Measurements from ENCODE around the gene PFKL. TPM values are rescaled to one million over a fixed set of nuclear protein-coding genes. Genes with fewer than 3 reads are reported as not detected.
A peak's percentile ranks its signal among the peaks of the same experiment; 100 is the strongest.

PFKL gene
- total RNA-seq, 1 experiment from 2014 or later, result 68.8 TPM

DNA sequence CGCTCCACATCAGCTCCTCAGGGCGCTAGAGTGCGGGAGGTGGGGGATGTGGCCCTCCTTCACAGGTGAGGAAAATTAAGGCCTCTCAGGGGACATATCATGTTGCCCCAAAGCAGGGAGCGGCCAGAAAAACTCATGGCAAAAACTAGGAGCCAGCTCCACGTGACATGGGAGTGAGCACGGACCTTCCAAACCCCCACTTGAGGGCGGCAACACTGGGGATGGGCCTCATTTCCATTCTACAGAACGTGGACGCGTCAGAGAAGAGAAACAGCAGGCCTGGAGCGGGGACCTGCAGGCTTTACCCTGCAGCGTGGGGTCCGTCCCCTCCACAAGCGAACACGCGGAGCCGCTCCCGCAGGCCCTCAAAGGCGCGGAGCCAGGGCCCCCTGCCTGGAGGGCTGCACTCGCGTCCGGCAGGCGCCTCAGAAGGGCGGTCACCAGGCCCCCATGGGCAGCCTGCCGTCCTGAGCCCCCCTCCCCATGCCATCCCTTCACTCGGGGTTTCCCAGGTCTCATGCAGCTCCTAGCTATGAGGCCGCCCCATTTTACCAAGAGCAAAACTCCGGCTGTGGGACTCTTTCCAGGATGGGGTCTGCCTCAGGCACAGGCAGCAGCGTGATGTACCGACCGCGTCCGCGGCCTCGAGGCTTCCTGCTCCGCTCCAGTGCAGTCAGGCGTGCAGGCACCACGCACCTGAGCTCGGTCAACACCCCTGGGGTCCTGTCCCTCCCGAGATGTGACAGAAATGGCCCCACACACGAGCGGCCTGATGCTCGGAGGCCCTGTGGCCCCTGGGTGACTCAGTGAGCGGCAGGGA lies 33.9 kb downstream of the PFKL start:
- Histone ChIP-seq H3K36me3 (ENCODE audit: insufficient read depth, low read length) (no peaks in the 10 kb centered on the region), H3K79me2 (ENCODE audit: low read length) (no peaks in the 10 kb centered on the region), H3K4me3 (ENCODE audit: low read length) (no peak overlapping the region), H3K4me2 (ENCODE audit: low read depth, low read length, poor library complexity, severe bottlenecking) (no peak overlapping the region), H3K27me3 (ENCODE audit: low read length) (no peaks in the 10 kb centered on the region), H3K4me1 (ENCODE audit: low read length) (peaks cover 16% of the 10 kb centered on the region), H4K20me1 (ENCODE audit: insufficient read depth, low read depth, low read length) (peaks cover 3% of the 10 kb centered on the region; the same call in 1 of the 2 replicates), H3K27ac (ENCODE audit: low read length) (no peak overlapping the region), H3K9me3 (ENCODE audit: low read length) (no peaks in the 10 kb centered on the region), H2AFZ (ENCODE audit: low read length) (no peak overlapping the region), H3K9ac (ENCODE audit: low read length) (no peak overlapping the region), H3K9me2 (replicated peaks; ENCODE audit: insufficient read depth, low read length) (no peaks in the 10 kb centered on the region)
- DNase-seq, result no peak

DNA sequence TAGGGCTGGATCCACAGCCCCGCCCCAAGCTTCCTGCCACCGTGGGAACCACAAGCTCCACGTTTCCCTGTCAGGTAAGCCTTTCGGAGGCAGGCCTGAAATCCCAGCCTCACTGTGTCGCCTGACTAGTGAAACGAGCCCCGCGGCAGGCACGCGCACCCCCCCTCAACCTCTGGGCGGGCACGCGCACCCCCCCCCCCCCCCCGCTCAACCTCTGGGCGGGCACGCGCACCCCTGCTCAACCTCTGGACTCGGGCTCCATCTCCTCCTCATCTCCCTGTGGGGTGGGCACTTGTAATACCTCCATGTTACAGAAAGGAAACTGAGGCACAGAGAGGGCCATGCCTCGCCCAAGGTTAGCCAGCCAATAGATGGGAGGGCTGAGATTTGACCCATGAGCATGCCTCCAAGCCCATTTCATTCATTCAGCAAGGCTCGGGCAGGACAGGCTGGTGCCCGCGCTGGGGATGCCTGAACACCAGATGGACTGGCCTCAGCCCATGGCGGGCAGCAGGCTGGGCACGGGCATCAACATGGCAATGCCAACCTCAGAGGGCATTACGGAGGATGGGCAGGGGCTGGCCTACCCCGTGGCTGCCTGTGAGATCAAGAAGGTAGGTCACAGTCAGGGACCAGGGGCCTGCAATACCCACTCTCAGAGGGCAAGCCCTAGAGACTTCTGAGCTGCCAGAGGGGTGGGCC lies 34.6 kb downstream of the PFKL start:
- no peak overlapping the region for H2AFZ ChIP-seq (ENCODE audit: low read length)
- peaks cover 3% of the 10 kb centered on the region; the same call in 1 of the 2 replicates for H4K20me1 ChIP-seq (ENCODE audit: insufficient read depth, low read depth, low read length)
- no peak overlapping the region for H3K27ac ChIP-seq (ENCODE audit: low read length)
- H3K4me1 ChIP-seq (ENCODE audit: low read length), result peaks cover 16% of the 10 kb centered on the region
- H3K4me2 ChIP-seq (ENCODE audit: low read depth, low read length, poor library complexity, severe bottlenecking), result no peak overlapping the region
- no peaks in the 10 kb centered on the region for H3K9me2 ChIP-seq (replicated peaks; ENCODE audit: insufficient read depth, low read length)
- H3K4me3 ChIP-seq (ENCODE audit: low read length), result no peak overlapping the region
- H3K79me2 ChIP-seq (ENCODE audit: low read length), result no peaks in the 10 kb centered on the region
- no peak for DNase-seq
- H3K9me3 ChIP-seq (ENCODE audit: low read length), result no peaks in the 10 kb centered on the region
- H3K9ac ChIP-seq (ENCODE audit: low read length), result no peak overlapping the region
- H3K27me3 ChIP-seq (ENCODE audit: low read length), result no peaks in the 10 kb centered on the region
- no peaks in the 10 kb centered on the region for H3K36me3 ChIP-seq (ENCODE audit: insufficient read depth, low read length)

DNA sequence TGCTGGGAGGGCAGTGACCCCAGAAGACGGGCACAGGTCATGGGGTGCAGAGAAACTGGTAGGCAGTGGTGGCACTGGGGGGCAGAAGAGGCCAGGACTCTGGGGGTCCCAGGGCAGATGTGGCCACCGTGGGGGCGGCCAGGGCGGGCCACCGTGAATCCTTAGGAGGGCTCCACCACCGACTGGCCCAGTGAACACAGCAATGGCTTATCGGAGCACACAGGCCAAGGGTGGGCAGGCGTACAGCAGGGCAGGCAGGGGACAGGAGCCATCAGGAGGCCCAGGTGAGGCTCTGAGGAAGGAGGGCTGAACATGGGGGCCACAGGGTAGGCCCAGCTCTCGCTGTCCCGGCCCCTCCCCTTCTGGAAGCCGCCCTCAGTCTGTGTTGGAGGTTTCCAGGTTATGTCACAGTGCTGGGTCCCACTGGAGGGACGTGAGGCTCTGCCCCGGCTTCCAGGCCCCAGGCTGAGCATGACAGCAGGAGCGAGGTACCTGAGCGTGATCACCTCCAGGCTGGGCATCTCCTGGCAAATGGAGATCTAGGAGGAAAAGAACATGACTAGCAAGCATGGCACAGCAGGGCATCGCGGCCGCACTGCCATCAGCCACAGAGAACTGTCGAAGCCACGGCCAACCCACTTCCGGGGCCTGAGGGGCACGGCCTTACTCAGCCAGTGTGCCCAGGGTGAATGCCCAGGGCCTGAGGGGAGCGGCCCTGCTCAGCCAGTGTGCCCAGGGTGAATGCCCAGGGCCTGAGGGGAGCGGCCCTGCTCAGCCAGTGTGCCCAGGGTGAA lies 35.6 kb downstream of the PFKL start:
- Histone ChIP-seq H3K4me2 (ENCODE audit: low read depth, low read length, poor library complexity, severe bottlenecking) (no peak overlapping the region), H3K36me3 (ENCODE audit: insufficient read depth, low read length) (no peaks in the 10 kb centered on the region)

GRCh38 chr21:44337449-44337848 lies 37.6 kb downstream of the PFKL start:
- peaks cover 3% of the 10 kb centered on the region; the same call in 1 of the 2 replicates for H4K20me1 ChIP-seq (ENCODE audit: insufficient read depth, low read depth, low read length)
- no peak overlapping the region for H2AFZ ChIP-seq (ENCODE audit: low read length)
- H3K36me3 ChIP-seq (ENCODE audit: insufficient read depth, low read length), result no peaks in the 10 kb centered on the region
- H3K4me3 ChIP-seq (ENCODE audit: low read length), result no peak overlapping the region
- no peaks in the 10 kb centered on the region for H3K79me2 ChIP-seq (ENCODE audit: low read length)
- no peak overlapping the region for H3K9ac ChIP-seq (ENCODE audit: low read length)
- DNase-seq, result no peak
- no peaks in the 10 kb centered on the region for H3K9me2 ChIP-seq (replicated peaks; ENCODE audit: insufficient read depth, low read length)
- H3K27ac ChIP-seq (ENCODE audit: low read length), result no peak overlapping the region
- H3K27me3 ChIP-seq (ENCODE audit: low read length), result no peaks in the 10 kb centered on the region
- H3K4me2 ChIP-seq (ENCODE audit: low read depth, low read length, poor library complexity, severe bottlenecking), result no peak overlapping the region
- peaks cover 24% of the 10 kb centered on the region for H3K4me1 ChIP-seq (ENCODE audit: low read length)
- H3K9me3 ChIP-seq (ENCODE audit: low read length), result no peaks in the 10 kb centered on the region

More for the DNA sequence above, 35.6 kb downstream of the PFKL start:
- Histone ChIP-seq H3K27ac (ENCODE audit: low read length) (no peak overlapping the region), H3K9me3 (ENCODE audit: low read length) (no peaks in the 10 kb centered on the region), H3K79me2 (ENCODE audit: low read length) (no peaks in the 10 kb centered on the region), H4K20me1 (ENCODE audit: insufficient read depth, low read depth, low read length) (peaks cover 3% of the 10 kb centered on the region; the same call in 1 of the 2 replicates), H3K9me2 (replicated peaks; ENCODE audit: insufficient read depth, low read length) (no peaks in the 10 kb centered on the region), H3K9ac (ENCODE audit: low read length) (no peak overlapping the region), H3K4me1 (ENCODE audit: low read length) (peaks cover 24% of the 10 kb centered on the region), H3K4me3 (ENCODE audit: low read length) (no peak overlapping the region), H2AFZ (ENCODE audit: low read length) (no peak overlapping the region), H3K27me3 (ENCODE audit: low read length) (no peaks in the 10 kb centered on the region)
- no peak for DNase-seq

- Histone ChIP-seq H4K20me1 (ENCODE audit: insufficient read depth, low read depth, low read length) (peaks cover 3% of the 10 kb centered on the region; the same call in 1 of the 2 replicates), H3K4me2 (ENCODE audit: low read depth, low read length, poor library complexity, severe bottlenecking) (peak overlapping the region; percentile 58), H3K36me3 (ENCODE audit: insufficient read depth, low read length) (no peaks in the 10 kb centered on the region), H3K4me3 (ENCODE audit: low read length) (peak overlapping the region; percentile 53; the same call in 1 of the 2 replicates), H3K27me3 (ENCODE audit: low read length) (no peaks in the 10 kb centered on the region), H3K27ac (ENCODE audit: low read length) (no peak overlapping the region), H3K79me2 (ENCODE audit: low read length) (no peaks in the 10 kb centered on the region), H3K4me1 (ENCODE audit: low read length) (peaks cover 24% of the 10 kb centered on the region), H2AFZ (ENCODE audit: low read length) (no peak overlapping the region), H3K9me2 (replicated peaks; ENCODE audit: insufficient read depth, low read length) (no peaks in the 10 kb centered on the region), H3K9me3 (ENCODE audit: low read length) (no peaks in the 10 kb centered on the region), H3K9ac (ENCODE audit: low read length) (no peak overlapping the region)
- peak; percentile 50 for DNase-seq
These were observed 38.4 kb downstream of the PFKL start for GRCh38 chr21:44337941-44338895.

DNA sequence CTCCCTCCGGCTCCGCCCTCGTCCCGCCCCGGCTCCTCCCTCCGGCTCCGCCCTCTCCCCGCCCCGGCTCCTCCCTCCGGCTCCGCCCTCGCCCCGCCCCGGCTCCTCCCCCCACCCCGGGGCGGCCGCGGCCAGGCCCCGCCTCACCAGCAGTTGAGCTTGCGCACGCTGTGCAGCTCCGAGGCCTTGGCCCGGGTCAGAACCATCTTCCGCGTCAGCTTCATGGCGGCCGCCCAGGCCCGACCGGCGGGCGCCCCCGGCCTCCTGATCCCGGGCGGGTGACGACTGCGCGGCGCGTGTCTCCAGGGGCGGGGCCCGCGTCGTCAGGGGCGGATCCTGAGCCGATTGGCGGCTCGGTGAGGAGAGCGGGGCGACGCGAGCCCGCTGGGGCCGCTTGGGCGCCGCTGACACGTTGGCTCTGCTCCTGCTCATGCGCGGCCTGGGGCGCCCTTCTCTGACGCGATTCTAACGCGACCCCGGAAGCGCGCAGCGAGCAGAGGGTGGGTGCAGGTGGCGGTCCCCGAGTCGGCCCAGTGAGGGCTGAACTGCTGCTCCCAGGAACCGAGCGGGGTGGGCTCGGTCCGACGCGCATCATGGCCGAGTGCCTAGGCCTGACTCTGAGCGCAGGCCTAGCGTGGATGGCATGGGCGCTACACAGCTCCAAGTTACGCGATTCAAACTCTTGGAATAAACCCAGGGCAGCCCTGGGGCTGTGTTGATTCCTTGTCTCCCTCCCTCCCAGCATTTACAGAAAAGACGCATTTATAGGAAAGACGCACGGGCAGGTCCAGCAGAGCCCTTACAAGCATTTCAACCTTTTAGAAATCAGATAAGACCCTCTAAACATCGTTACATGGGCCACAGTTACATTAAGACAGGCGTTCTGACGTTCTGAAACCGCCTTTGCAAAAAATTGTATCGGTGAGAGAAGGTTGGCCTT lies 39.4 kb downstream of the PFKL start, which contains the start of gene CFAP410:
CFAP410 (minus strand) TSS at position 420 of the 940 bp plus-strand sequence; CDS start at position 224, 196 bp downstream.
- Histone ChIP-seq H3K79me2 (ENCODE audit: low read length) (no peaks in the 10 kb centered on the region), H3K9me3 (ENCODE audit: low read length) (no peaks in the 10 kb centered on the region), H3K27me3 (ENCODE audit: low read length) (no peaks in the 10 kb centered on the region), H3K9me2 (replicated peaks; ENCODE audit: insufficient read depth, low read length) (no peaks in the 10 kb centered on the region), H4K20me1 (ENCODE audit: insufficient read depth, low read depth, low read length) (peaks cover 3% of the 10 kb centered on the region; the same call in 1 of the 2 replicates), H3K36me3 (ENCODE audit: insufficient read depth, low read length) (no peaks in the 10 kb centered on the region), H3K27ac (ENCODE audit: low read length) (peak within 1 kb of the TSS; percentile 80), H2AFZ (ENCODE audit: low read length) (no peak within 1 kb of the TSS), H3K4me2 (ENCODE audit: low read depth, low read length, poor library complexity, severe bottlenecking) (peak within 1 kb of the TSS; percentile 95), H3K4me3 (ENCODE audit: low read length) (peak within 1 kb of the TSS; percentile 96), H3K9ac (ENCODE audit: low read length) (peak within 1 kb of the TSS; percentile 97), H3K4me1 (ENCODE audit: low read length) (peaks cover 17% of the 10 kb centered on the region)
- DNase-seq, result peak; percentile 98

Measured in Karpas-422 (cell line).